SKM-1 (cell line): ENCODE measurements around the gene MYB.
"Not testable (repeated sequence)": the region's sequence is repeated elsewhere in the genome, so short reads cannot be mapped to it uniquely, and the experiment has no call there.

ENCODE experiments used
- DNase-seq: peaks from one replicate; lab custom pipeline; 2025; ENCODE audit not compliant: unreplicated experiment; lab: John Stamatoyannopoulos, UW

MYB gene

GRCh38 chr6:135243871-135244796, 63.0 kb downstream of the MYB start:
- DNase-seq: no peak

GRCh38 chr6:135244805-135245204, 63.7 kb downstream of the MYB start:
- no peak for DNase-seq

- DNase-seq: not testable (repeated sequence)
These were observed 65.4 kb downstream of the MYB start for GRCh38 chr6:135246412-135247012.

GRCh38 chr6:135250234-135250633, 69.1 kb downstream of the MYB start:
- DNase-seq: no peak

- DNase-seq: no peak
These were observed 69.8 kb downstream of the MYB start for GRCh38 chr6:135250751-135251497.

GRCh38 chr6:135251498-135252441, 70.7 kb downstream of the MYB start:
- no peak for DNase-seq

- no peak for DNase-seq
These were observed 73.4 kb downstream of the MYB start for GRCh38 chr6:135254471-135254870.

- DNase-seq: no peak
These were observed 75.8 kb downstream of the MYB start for GRCh38 chr6:135256866-135257265.

GRCh38 chr6:135257631-135258405, 76.7 kb downstream of the MYB start:
- no peak for DNase-seq

GRCh38 chr6:135258970-135259369, 77.9 kb downstream of the MYB start:
- DNase-seq: no peak

GRCh38 chr6:135260612-135261011, 79.5 kb downstream of the MYB start:
- DNase-seq: no peak

GRCh38 chr6:135261872-135262725, 81.0 kb downstream of the MYB start:
- no peak for DNase-seq

- no peak for DNase-seq
These were observed 84.2 kb downstream of the MYB start for GRCh38 chr6:135265278-135265677.

- no peak for DNase-seq
These were observed 85.6 kb downstream of the MYB start for GRCh38 chr6:135266675-135267074.

- no peak for DNase-seq
These were observed 86.0 kb downstream of the MYB start for GRCh38 chr6:135267085-135267484.

GRCh38 chr6:135268263-135268662, 87.2 kb downstream of the MYB start:
- DNase-seq: no peak

- no peak for DNase-seq
These were observed 87.6 kb downstream of the MYB start for GRCh38 chr6:135268740-135269139.
